ENCODE data around the gene IGFBPL1.
"Not testable (repeated sequence)": the region's sequence is repeated elsewhere in the genome, so short reads cannot be mapped to it uniquely, and the experiment has no call there.

The IGFBPL1 gene

GRCh38 chr9:38423973-38424843, at the start of gene IGFBPL1:
Gene IGFBPL1 (minus strand): TSS chr9:38424454. CDS start chr9:38424424, 30 bp downstream.
- no peak for DNase-seq

DNA sequence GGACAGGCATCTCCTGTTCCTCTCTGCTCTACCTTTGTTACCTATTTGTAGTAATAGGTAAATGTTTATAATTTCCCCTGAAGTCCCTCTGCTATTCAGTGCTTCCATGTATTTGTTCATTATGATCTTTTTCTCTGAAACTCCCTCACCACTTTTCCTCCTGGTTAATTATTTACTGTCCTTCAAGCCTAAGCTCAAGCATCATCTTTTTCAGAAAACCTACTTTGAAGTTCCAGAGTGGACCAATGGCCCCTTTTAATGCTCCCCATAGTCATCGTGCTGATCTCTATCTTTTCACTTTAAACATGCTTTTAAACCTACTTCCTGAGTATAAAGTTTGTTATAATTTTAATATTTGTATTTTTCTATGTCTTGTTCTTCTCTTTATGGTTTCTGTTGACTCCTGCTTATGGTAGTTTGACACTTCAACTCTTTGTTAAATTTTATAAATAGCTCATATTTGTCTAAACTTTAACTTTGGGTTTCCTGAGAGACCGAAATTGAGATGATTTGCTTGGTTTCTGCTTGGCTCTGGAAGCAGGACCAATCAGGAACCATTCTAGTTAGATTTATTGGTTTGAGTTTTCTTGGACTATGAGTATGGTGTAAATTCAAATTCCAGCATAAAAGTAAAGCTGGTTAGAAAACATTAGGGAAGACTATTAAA, 48.5 kb upstream of the IGFBPL1 start:
- not testable (repeated sequence) for DNase-seq

- DNase-seq = no peak
Measured at GRCh38 chr9:38467404-38467803, 43.1 kb upstream of the IGFBPL1 start.

DNA sequence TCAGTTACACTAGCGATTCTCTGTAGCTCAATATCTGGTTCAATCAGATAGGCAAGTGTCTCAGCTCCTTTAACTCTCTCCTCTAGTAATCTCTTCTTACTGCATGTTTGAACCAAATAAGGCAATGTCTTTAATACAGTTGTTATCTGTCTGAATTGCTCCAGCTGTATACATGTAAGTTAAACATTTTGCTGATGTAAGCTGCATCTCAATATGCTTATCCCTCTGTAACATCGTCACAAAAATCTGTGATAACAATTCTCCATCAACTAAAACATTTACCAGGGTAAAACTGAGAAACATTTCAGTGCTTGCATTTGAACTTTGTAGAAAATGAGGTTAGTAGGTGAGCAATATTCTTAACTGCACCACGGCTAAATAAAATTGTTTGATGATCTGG, 29.6 kb upstream of the IGFBPL1 start:
- DNase-seq = no peak

DNA sequence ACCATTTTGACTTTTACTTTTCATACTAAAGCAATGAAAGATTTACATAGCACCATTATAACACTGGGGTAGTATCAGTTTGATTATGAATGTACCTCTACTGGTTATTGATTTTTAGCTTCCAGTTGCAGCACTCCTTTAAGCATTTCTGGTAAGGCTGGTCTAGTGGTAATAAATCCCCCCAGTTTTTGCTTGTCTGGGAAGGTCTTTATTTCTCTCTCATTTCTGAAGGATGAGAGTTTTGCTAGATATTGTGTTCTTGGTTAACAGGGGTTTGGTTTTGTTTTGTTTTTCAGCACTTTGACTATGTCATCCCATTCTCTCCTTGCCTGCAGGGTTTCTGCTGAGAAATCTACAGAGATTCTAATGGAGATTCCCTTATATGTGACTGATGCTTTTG, 26.9 kb upstream of the IGFBPL1 start:
- no peak for DNase-seq

- DNase-seq = no peak
Measured at GRCh38 chr9:38447703-38448102, 23.4 kb upstream of the IGFBPL1 start.

DNA sequence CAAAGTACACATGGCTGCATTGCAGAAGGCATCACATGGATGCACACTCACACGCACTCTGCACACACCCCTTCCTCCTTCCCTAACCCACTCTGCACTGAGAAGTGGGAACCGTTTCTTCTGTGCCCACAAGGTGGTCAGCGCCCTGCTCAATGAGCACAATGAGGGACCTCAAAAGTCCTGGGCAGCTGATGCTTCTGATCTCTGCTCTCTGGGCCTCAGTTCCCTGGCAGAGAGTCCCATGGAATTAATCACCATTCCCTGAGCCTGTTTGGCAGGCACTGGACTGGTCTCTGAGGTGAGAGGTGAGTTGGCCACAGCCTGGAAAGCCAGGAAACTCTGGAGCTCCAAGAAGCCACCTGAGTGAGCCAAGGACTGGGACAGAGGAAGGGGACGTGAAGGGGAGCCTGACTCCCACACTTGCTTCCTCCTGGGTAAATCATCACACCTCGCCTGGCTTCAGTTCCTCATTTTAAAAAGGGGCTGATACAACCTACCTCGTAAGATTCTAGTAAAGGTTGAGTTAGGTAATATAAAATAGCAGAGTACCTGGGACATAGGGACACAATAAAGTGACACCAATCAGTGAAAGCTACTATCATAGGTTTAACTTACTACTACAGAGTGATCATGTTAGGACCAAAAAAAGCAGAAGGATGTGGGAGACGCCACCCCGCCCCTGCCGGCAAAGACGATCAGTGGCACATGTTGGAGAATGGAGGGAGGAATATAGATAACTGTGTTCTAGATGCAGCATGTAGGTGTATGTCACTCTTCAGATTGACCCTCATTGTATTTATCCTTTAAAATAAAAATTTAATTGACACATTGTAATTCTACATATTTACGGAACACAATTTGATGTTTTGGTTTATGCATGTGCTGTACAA, 21.1 kb upstream of the IGFBPL1 start:
- DNase-seq = no peak

- no peak for DNase-seq
Measured at GRCh38 chr9:38443597-38443996, 19.3 kb upstream of the IGFBPL1 start.

DNA sequence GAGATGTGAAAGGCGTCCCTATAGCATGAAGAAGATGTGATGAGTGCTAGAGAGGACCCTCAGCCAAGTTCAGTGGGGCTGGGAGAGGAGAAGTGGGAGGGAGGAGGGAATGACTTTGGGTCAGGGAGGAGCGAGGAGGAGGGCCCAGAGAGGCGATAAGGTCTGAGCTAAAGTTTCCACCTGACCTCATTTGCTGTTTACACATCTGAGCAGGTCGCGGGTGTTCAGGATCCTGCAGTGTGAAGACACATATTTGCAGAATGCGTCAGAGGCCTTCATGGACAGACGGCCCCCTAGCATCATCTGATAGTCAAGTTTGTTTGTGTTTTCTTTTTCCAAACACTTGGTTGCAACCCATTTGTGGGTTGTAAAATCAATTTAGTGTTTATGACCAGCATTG, 18.9 kb upstream of the IGFBPL1 start:
- no peak for DNase-seq

- no peak for DNase-seq
Measured at GRCh38 chr9:38442473-38443096, 18.3 kb upstream of the IGFBPL1 start.

DNA sequence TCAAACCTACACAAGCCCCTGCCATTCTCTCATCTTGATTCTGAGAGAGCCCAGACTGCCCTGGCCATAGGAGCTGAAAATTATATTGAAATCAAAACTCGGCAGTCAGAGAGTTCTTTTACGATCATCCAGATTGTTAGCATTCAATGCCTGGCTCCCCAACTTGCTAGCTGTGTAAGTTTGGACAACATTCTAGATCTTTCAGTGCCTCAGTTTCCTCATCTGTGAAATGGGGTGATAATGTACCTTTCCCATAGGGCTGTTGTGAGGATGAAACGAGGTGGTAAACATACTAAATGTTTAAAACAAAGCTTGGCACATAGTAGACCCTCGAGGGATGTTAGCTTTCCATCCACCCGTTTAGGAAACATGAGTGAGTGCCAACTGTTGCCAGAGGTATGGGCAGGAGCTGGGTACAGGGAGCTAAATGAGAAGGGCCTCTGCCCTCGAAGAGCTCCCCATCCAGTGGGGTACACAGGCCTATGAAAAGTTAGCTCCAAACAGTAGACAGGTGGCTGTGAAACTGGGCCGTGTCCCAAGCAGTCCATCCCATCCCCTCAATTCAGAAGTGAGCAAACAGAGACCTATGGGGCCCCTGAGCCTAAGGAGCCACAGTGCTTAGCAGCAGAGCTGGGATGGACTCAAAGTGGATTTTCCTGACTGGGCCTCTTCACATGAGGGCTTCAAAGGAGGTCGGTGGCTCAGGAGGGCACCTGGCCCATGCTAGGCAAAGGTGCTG, 17.3 kb upstream of the IGFBPL1 start:
- no peak for DNase-seq

GRCh38 chr9:38440516-38440915, 16.3 kb upstream of the IGFBPL1 start:
- DNase-seq = no peak

GRCh38 chr9:38439916-38440301, 15.7 kb upstream of the IGFBPL1 start:
- DNase-seq = no peak

DNA sequence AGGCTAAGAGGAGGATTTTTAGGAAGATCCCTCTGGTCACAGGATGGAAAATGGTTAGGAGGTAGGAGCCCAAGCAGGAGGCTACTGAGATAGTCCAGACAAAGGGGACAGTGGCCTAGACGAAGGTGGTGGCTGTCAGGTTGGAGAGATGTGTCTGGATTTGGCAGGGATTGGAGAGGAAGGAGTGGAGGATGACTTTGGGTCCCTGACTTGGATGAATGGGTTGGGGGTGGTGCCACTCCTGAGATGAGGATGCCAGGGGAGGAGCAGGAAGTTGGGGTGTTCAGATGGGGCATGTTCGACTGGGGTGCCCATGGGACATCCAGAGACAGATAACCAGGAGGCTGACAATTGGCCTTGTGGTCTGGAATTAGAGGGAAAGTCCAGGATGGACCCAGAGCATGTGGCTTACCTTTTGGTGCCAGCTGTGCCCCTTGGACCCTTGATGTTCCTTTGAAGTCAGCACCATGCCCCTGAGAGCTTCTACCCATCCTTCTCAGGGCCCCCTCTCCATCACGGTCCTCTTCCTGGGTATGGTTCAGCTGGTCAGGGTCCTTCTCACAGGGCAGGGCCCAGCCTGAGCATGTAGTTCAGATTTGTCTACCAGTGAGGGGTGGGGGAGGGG, 15.1 kb upstream of the IGFBPL1 start:
- no peak for DNase-seq

GRCh38 chr9:38437193-38437823, 13.1 kb upstream of the IGFBPL1 start:
- no peak for DNase-seq

DNA sequence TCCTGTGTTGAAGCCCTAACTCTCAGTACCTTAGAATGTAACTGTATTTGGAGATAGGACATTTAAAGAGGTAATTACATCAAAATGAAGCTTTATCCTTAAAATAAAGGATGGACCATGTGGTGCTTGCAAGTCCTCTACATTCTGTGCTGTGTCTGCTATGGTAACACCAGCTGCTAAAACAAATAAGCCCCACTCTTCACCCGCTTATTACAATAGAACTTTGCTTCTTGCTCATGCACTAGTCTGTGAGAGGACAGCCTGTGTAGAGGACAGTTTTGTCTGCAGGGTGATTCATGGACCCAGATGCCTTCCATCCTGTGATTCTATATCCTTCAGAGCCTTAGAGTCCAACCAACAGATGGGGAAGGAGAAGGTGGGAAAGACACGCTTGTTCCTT, 12.5 kb upstream of the IGFBPL1 start:
- DNase-seq = no peak

GRCh38 chr9:38435521-38435920, 11.3 kb upstream of the IGFBPL1 start:
- DNase-seq = no peak

DNA sequence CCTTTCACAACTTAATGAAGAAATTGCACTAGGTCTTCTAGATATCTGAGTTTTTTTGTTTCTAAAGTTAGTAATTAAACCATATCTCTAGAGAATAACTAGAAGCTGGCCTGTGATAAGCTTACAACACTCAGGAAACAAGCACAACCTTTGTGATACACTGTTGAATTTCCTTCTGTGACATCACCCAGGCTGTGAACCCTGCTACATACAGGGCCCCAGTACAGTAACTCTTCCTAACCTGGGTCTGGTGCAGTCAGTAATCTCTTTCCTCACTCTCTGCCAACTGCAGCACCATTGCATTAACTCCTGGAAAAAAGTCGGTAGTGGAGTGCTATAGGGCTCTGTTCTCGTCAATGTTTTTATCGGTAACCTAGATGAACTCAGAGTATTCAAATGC, 10.6 kb upstream of the IGFBPL1 start:
- no peak for DNase-seq

- DNase-seq = no peak
Measured at GRCh38 chr9:38434365-38434764, 10.1 kb upstream of the IGFBPL1 start.

GRCh38 chr9:38432922-38433510, 8.8 kb upstream of the IGFBPL1 start:
- DNase-seq = peak; percentile 36

DNA sequence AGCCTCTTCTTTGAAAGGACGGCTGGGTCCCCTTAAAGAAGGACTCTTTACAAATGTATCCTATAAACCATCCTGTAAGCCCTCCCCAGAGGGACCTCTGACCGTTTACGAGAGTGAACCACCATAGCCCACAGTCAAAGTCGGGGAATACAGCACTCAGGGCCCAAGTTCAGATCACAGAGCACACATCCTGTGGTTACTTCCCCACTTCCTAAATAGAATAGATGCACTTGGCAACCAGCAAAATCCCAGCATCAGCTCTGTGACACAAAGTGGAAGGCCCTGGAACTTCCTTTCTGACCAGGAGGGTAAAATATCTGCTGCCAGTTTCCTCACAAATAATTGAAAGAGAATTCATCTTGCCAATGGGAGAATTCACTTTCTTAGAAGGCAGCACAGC, 6.9 kb upstream of the IGFBPL1 start:
- no peak for DNase-seq

Measured in CD4-positive, alpha-beta T cell treated with Interleukin-12 subunit alpha and Interleukin-12 subunit beta, for 1 hour (primary cell).